HG03280 (cell line): Measurements from ENCODE around the gene SOX5.

ENCODE experiments used
- ATAC-seq: cut with Tn5 transposase; IDR thresholded peaks from one replicate; pipeline ENCODE4 v1.9.1; 2021; ENCODE audit warnings: mild to moderate bottlenecking, moderate library complexity; ENCODE audit not compliant: unreplicated experiment

SOX5 gene

GRCh38 chr12:23628806-23629205 is 320.7 kb downstream of the SOX5 start:
- no peak for ATAC-seq

GRCh38 chr12:23626791-23627190 is 322.7 kb downstream of the SOX5 start:
- no peak for ATAC-seq

- no peak for ATAC-seq
Observed at GRCh38 chr12:23621900-23622299, 327.6 kb downstream of the SOX5 start.

- peak; percentile 69 for ATAC-seq
Observed at GRCh38 chr12:23618718-23619117, 330.8 kb downstream of the SOX5 start.

- no peak for ATAC-seq
Observed at GRCh38 chr12:23617749-23618148, 331.7 kb downstream of the SOX5 start.

- no peak for ATAC-seq
Observed at GRCh38 chr12:23614280-23614679, 335.2 kb downstream of the SOX5 start.

- ATAC-seq = no peak
Observed at GRCh38 chr12:23611320-23611719, 338.1 kb downstream of the SOX5 start.

GRCh38 chr12:23600919-23601318 is 348.6 kb downstream of the SOX5 start:
- no peak for ATAC-seq

GRCh38 chr12:23596568-23596967 is 352.9 kb downstream of the SOX5 start:
- ATAC-seq = no peak

GRCh38 chr12:23587833-23588559 is 361.5 kb downstream of the SOX5 start:
- no peak for ATAC-seq

GRCh38 chr12:23585782-23586163 is 363.7 kb downstream of the SOX5 start:
- no peak for ATAC-seq

GRCh38 chr12:23585156-23585781 is 364.2 kb downstream of the SOX5 start:
- no peak for ATAC-seq

GRCh38 chr12:23581913-23582312 is 367.6 kb downstream of the SOX5 start:
- no peak for ATAC-seq

GRCh38 chr12:23579257-23579656 is 370.2 kb downstream of the SOX5 start:
- ATAC-seq = no peak

- peak; percentile 98 for ATAC-seq
Observed at GRCh38 chr12:23576372-23576771, 373.1 kb downstream of the SOX5 start.

GRCh38 chr12:23569356-23569755 is 380.1 kb downstream of the SOX5 start:
- ATAC-seq = no peak

- no peak for ATAC-seq
Observed at GRCh38 chr12:23566133-23566532, 383.3 kb downstream of the SOX5 start.

GRCh38 chr12:23564451-23565152 is 384.9 kb downstream of the SOX5 start:
- no peak for ATAC-seq

GRCh38 chr12:23561364-23562345 is 387.8 kb downstream of the SOX5 start:
- no peak for ATAC-seq

GRCh38 chr12:23560611-23561010 is 388.9 kb downstream of the SOX5 start:
- peak; percentile 78 for ATAC-seq

GRCh38 chr12:23559268-23559753 is 390.2 kb downstream of the SOX5 start:
- ATAC-seq = no peak
